HCT116 (cell line): ENCODE results near the gene MTOR. TPM values are rescaled to one million over a fixed set of nuclear protein-coding genes. Genes with fewer than 3 reads are reported as not detected.
"Not testable (repeated sequence)": the region's sequence is repeated elsewhere in the genome, so short reads cannot be mapped to it uniquely, and the experiment has no call there.

Experiments
- ATAC-seq: fragments of 200-7000 bp; cut with Tn5 transposase; 2 replicates; pipeline ENCODE4 v1.9.1; 2020; ENCODE audit warnings: mild to moderate bottlenecking, moderate library complexity
- BruUV-seq: library from RNA; stranded (reverse); fragments of 400-500 nt; replicated peaks from 2 replicates; lab custom pipeline; 2021; lab: Mats Ljungman, UMichigan
- CTCF ChIA-PET: fragments of 300-600 bp; sonication (Branson Sonifier 250); formaldehyde crosslinking; loops from one replicate; lab custom pipeline; 2021; ENCODE audit warnings: antibody characterized with exemption; lab: Charles Lee
- POLR2A ChIA-PET: fragments of 300-600, 350-600 bp; sonication (Branson Sonifier 250); formaldehyde crosslinking; loops from one replicate; lab custom pipeline; 2021; ENCODE audit warnings: antibody characterized with exemption; lab: Charles Lee
- RAD21 ChIA-PET, 2 experiments: fragments of 300-600 bp; sonication (Branson Sonifier 250); formaldehyde crosslinking; loops; one replicate each; lab custom pipeline; 2023; ENCODE audit warnings: low total read pairs in 2 of 2; ENCODE audit not compliant: uncharacterized antibody in 2 of 2, unreplicated experiment in 2 of 2, low non-redundant PET in 1 of 2; lab: Charles Lee
- DNase-seq: peaks from one replicate; pipeline ENCODE4 v3.0.0-alpha.2; 2010; ENCODE audit warnings: low read depth, low spot score
- H2AFZ ChIP-seq: fragments of 200-600 bp; shearing (Covaris generic), sonication (generic); 2 replicates; pipeline ENCODE4 v1.6.1; 2017; ENCODE audit warnings: low read depth, mixed run types, mixed read lengths, antibody characterized with exemption, low read length; ENCODE audit not compliant: poor library complexity, severe bottlenecking
- H3K27ac ChIP-seq: 2 replicates; pipeline ENCODE4 v1.5.1; 2012; ENCODE audit warnings: low read depth, low read length
- H3K27me3 ChIP-seq: fragments of 200-600 bp; sonication (generic); 2 replicates; pipeline ENCODE4 v1.6.1; 2016; ENCODE audit warnings: mixed run types, low read length, mixed read lengths; ENCODE audit not compliant: insufficient read depth
- H3K36me3 ChIP-seq, 2 experiments: fragments of 200-500 bp in 1 of 2; fragments of 200-600 bp in 1 of 2; sonication (Bioruptor generic) in 1 of 2; sonication (generic) in 1 of 2; 2 replicates each; pipeline versions ENCODE4 v1.5.1 to v1.6.1; 2014 to 2016; ENCODE audit warnings: low read length in 2 of 2, inconsistent platforms in 1 of 2, mixed read lengths in 1 of 2, mixed run types in 1 of 2; ENCODE audit not compliant: insufficient read depth in 2 of 2, control insufficient read depth in 1 of 2
- H3K4me1 ChIP-seq, 2 experiments: fragments of 200-600 bp in 1 of 2; sonication (generic) in 1 of 2; 2 replicates each; pipeline versions ENCODE4 v1.5.1 to v1.6.1; 2012 to 2017; ENCODE audit warnings: low read length in 2 of 2, inconsistent platforms in 1 of 2, mild to moderate bottlenecking in 1 of 2, mixed read lengths in 1 of 2, mixed run types in 1 of 2, moderate library complexity in 1 of 2; ENCODE audit not compliant: insufficient read depth in 2 of 2, control insufficient read depth in 1 of 2
- H3K4me2 ChIP-seq: fragments of 200-600 bp; sonication (generic); 2 replicates; pipeline ENCODE4 v1.6.1; 2017; ENCODE audit warnings: mixed run types, low read length, mixed read lengths
- H3K4me3 ChIP-seq, 2 experiments: fragments of 200-600 bp in 1 of 2; sonication (generic) in 1 of 2; replicated peaks in 1 of 2; 2 replicates each; pipeline ENCODE4 v1.5.1; 2011 to 2016; ENCODE audit warnings: low read length in 2 of 2, control low read depth in 1 of 2, low read depth in 1 of 2, mild to moderate bottlenecking in 1 of 2, mixed read lengths in 1 of 2, mixed run types in 1 of 2
- H3K79me2 ChIP-seq: fragments of 200-600 bp; sonication (generic); 2 replicates; pipeline ENCODE4 v1.6.1; 2017; ENCODE audit warnings: mild to moderate bottlenecking, mixed run types, low read length, moderate library complexity, mixed read lengths; ENCODE audit not compliant: insufficient read depth
- H3K9ac ChIP-seq: fragments of 200-600 bp; sonication (generic); 2 replicates; pipeline ENCODE4 v1.6.1; 2016; ENCODE audit warnings: low read length, mixed read lengths
- H3K9me2 ChIP-seq: fragments of 200-600 bp; sonication (generic), shearing (Covaris generic); 2 replicates; pipeline ENCODE4 v1.6.1; 2017; ENCODE audit warnings: mixed run types, mild to moderate bottlenecking, moderate library complexity; ENCODE audit not compliant: insufficient read depth
- H3K9me3 ChIP-seq, 2 experiments: fragments of 200-500 bp in 1 of 2; fragments of 200-600 bp in 1 of 2; sonication (Bioruptor generic) in 1 of 2; sonication (generic) in 1 of 2; 2 replicates each; pipeline ENCODE4 v1.6.1; 2014 to 2017; ENCODE audit warnings: low read length in 2 of 2, mixed read lengths in 2 of 2, inconsistent platforms in 1 of 2, low read depth in 1 of 2, mild to moderate bottlenecking in 1 of 2, mixed run types in 1 of 2, moderate library complexity in 1 of 2; ENCODE audit not compliant: control insufficient read depth in 1 of 2, insufficient read depth in 1 of 2
- H4K20me1 ChIP-seq: fragments of 200-600 bp; sonication (generic), shearing (Covaris generic); 2 replicates; pipeline ENCODE4 v1.6.1; 2017; ENCODE audit warnings: mixed run types, mild to moderate bottlenecking, moderate library complexity; ENCODE audit not compliant: insufficient read depth
- CTCF ChIP-seq, 3 experiments: fragments of 200-600 bp in 1 of 3; sonication (generic) in 1 of 3; IDR thresholded peaks in 2 of 3; conservative IDR thresholded peaks in 1 of 3; 2 replicates each; pipeline ENCODE4 v1.5.1; 2012 to 2017; ENCODE audit warnings: low read depth in 2 of 3, low read length in 2 of 3, antibody characterized with exemption in 1 of 3, borderline replicate concordance in 1 of 3, control low read depth in 1 of 3, mild to moderate bottlenecking in 1 of 3, mixed read lengths in 1 of 3, mixed run types in 1 of 3, moderate library complexity in 1 of 3; ENCODE audit not compliant: insufficient read depth in 1 of 3
- SP1 ChIP-seq: IDR thresholded peaks from 2 replicates; pipeline ENCODE4 v1.6.1; 2012; ENCODE audit warnings: low read depth
- ZBTB33 ChIP-seq: IDR thresholded peaks from 2 replicates; pipeline ENCODE4 v1.6.1; 2011; ENCODE audit warnings: mild to moderate bottlenecking, low read length, moderate library complexity; ENCODE audit not compliant: insufficient replicate concordance; ENCODE audit errors: extremely low read depth
- intact Hi-C: fragments of 100-400 bp; cut with micrococcal nuclease; formaldehyde crosslinking; loops from 2 replicates; pipeline ENCODE4 v1.10.0; 2022
- total RNA-seq: library from RNA; stranded (reverse); gene quantifications from one replicate; pipeline ENCODE4 v1.2.1, GENCODE V29; 2021; ENCODE audit not compliant: unreplicated experiment

MTOR gene
- total RNA-seq, 1 experiment from 2014 or later = 42.2 TPM

- intact Hi-C loops = no loop called here
Observed at GRCh38 chr1:11272544-11272831, 10.1 kb upstream of the MTOR start.

GRCh38 chr1:11267350-11268337 lies 5.3 kb upstream of the MTOR start:
- H3K9me3 ChIP-seq, H2AFZ ChIP-seq, H3K9ac ChIP-seq, H3K4me3 ChIP-seq, H3K4me1 ChIP-seq, intact Hi-C loops, CTCF ChIA-PET, BruUV-seq, H3K27ac ChIP-seq, H3K36me3 ChIP-seq, H3K9me2 ChIP-seq, POLR2A ChIA-PET, ATAC-seq, DNase-seq, RAD21 ChIA-PET, H3K79me2 ChIP-seq, H3K27me3 ChIP-seq, H4K20me1 ChIP-seq, H3K4me2 ChIP-seq: not testable (repeated sequence)

More at GRCh38 chr1:11272544-11272831, 10.1 kb upstream of the MTOR start:
- Histone ChIP-seq H3K27me3 (no peaks in the 10 kb centered on the region), H2AFZ (peak overlapping the region; percentile 81), H3K9ac (no peak overlapping the region), H3K9me3 (no peaks in the 10 kb centered on the region), H3K4me2 (peak overlapping the region; percentile 66), H3K9me2 (no peaks in the 10 kb centered on the region), H3K79me2 (peaks cover 35% of the 10 kb centered on the region), H3K27ac (peak overlapping the region; percentile 51; the same call in 1 of the 2 replicates), H4K20me1 (no peaks in the 10 kb centered on the region), H3K4me3 (peak overlapping the region; percentile 25 to 27; a peak in 2 of 4 replicates), H3K4me1 (peaks cover 9 to 19% of the 10 kb centered on the region in 2 experiments), H3K36me3 (no peaks in the 10 kb centered on the region)
- ATAC-seq = no peak
- DNase-seq = no peak
- no TSS peak for BruUV-seq
- RAD21 ChIA-PET = no interaction called here
- TF ChIP-seq SP1 = no peak
- no peak for TF ChIP-seq ZBTB33
- 0 out of 6 replicates have a peak, but pooled peaks of 1 of the 3 experiments have one; percentile 23 for TF ChIP-seq CTCF (IDR thresholded peaks at IDR 0.05 in 2 of 3, conservative IDR thresholded peaks at IDR 0.05 in 1 of 3; ENCODE audit: borderline replicate concordance in 1 of 3, insufficient read depth in 1 of 3, low read depth in 2 of 3, low read length in 2 of 3)
- CTCF ChIA-PET = interaction anchor here (0.5 to 1.2 kb wide), 8 partner anchors 14 to 423 kb away, joined by 3 to 6 read pairs (median 3); no protein-coding TSS in a partner anchor
- POLR2A ChIA-PET = interaction anchor here (1.2 kb wide), 1 partner anchor 10 kb away, joined by 11 read pairs; the partner anchor contains the start of gene MTOR
